T-helper 1 cell treated with Interleukin-12 subunit alpha and Interleukin-12 subunit beta and Interleukin-4 antibody, amounts not matched to agents 30 ng/mL and 1 ng/mL, for 36 hours (primary cell): Measurements from ENCODE around the gene CPNE2. TPM values are rescaled to one million over a fixed set of nuclear protein-coding genes. Genes with fewer than 3 reads are reported as not detected.

Source experiments
- intact Hi-C: fragments of 100-400 bp; cut with micrococcal nuclease; formaldehyde crosslinking; loops from one replicate; pipeline ENCODE4 v1.15.1; 2024
- total RNA-seq: library from RNA; stranded (reverse); gene quantifications from 2 replicates; pipeline ENCODE4 v1.2.3, GENCODE V29; 2022

Gene CPNE2
- total RNA-seq, 1 donor from 2014 or later: 6.6 TPM

DNA sequence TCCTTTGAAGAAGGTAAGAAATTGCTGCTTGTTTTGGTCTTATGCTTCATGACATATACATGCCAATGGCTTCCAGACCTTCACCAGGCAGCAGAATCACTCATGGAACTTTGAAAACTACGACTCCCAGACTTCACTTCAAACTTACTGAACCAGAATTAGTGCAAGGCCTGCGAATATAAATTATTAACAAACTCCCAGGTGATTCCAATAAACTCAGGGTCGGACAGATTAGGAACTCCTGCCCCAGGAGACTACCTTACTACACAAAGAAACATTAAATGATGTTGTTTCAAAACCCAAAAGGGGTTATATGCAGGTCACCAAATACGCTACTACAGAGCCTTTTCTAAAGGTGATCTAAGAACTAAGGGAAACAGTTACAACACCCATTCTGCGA lies 73.1 kb downstream of the CPNE2 start:
- intact Hi-C loops: no loop called here

DNA sequence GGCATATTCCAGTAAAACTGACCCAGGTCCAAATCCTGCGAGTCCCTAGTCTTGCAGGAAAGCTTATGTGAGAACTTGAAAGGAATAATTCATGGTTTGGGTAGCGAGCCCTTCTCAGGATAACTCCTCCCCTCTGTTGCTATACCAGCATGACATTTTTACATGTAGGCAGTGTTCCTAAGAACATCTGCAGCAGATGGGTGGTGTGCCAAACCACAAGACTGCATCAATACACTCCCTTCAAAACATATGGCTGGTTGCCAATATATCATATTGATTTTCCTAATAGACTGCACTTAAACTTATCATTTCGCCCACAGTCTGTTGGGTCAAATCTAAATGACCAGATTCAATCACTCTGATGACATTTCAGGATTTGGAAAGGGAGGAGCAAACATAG lies 73.6 kb downstream of the CPNE2 start:
- intact Hi-C loops: no loop called here

DNA sequence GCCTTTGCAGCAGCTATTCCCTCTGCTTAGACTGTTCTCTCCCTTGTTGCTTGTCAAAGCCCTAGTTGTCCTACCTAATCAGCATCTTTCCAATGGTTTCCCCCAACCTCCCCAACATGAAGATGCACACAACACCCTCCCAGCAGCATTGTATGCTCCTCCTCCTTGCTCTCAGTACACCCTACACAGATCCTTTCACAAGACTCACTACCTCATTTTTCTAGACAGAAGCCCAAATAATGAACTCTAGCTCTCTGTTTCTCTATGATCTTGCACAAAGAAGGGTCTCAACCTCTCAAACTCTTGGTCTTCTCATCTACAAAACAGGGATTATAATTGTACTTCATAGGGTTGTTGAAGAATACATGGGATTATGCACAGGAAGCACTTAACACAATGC lies 74.1 kb downstream of the CPNE2 start:
- intact Hi-C loops: no loop called here

DNA sequence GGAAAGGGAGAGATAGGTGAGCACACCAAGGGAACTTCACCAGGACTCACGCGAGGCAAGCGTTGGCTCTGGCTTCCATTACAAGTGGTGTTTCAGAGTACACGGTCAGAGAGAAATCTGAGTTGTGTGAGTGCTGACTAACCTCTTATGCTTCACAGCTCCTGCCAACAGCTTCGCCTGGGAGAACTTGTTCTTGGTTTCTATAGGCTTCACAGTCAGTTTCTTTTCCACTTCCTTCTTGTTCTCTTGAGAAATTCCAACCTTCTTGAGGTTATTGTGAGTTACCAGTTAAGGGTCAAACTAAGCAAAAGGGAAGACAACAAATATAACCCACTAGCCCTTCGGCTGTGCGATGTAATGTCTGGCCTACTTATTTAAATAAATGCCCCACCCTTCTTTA lies 74.6 kb downstream of the CPNE2 start:
- intact Hi-C loops: no loop called here

DNA sequence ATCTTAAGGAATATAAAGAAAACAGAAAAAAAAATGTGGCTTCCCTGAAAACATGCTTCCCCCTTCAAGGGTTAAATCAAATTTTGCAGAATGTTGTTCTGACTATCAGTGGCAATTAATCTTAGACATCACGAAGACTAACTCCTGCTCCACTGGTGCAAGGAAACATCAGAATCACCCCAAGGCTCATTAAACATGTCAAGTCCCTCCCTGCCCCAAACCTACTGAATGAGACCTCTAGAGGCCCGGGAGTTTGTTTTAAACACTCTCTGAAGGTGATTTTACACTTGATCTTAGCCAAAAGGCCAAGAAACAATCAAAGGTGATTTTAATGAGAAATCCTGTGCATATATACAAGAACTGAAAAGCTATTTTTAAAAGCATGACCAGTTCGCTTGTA lies 75.2 kb downstream of the CPNE2 start:
- intact Hi-C loops: no loop called here

DNA sequence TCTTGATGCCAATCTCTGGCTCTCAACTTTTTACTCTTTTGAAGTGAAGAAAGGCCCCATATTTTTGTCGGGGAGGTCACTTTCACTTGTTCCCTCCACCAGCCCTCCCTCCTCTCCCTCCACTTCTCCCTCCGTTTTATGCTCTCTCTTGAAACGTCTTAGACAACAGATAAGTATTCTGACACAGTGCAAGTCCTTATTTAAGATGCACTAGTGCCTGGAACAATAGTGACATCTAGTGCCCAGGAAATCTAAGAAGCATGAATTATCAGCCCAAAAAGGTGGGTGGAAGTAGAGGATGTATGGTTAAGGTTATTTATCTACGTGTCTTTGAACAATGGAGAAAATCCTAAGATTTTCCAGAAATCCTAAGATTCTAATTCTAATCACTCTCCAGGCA lies 75.6 kb downstream of the CPNE2 start:
- intact Hi-C loops: loop anchor here (1.0 to 2.0 kb wide), 4 partner anchors 76 to 301 kb away; partner anchors contain the start of gene CPNE2

DNA sequence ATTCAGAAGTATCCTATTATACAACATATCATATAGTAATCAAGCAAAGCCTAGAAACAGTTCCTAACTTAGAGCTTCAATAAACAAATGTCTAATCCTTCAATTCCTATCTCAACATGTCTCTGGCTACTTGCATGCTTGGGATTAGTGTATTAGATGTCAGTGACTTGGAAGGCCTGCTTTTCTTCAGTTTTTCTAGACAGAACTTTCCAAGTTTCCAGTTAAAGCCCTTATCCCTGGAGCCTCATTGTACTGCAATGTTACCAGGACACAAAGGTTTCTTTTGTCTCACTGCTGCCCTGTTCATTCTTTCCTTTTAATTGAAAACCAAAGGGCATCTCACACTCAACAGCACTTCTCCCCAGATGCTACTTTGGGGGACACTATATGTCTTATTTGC lies 76.9 kb downstream of the CPNE2 start:
- intact Hi-C loops: loop anchor here (2.0 kb wide), 1 partner anchor 303 kb away; no protein-coding TSS in a partner anchor

DNA sequence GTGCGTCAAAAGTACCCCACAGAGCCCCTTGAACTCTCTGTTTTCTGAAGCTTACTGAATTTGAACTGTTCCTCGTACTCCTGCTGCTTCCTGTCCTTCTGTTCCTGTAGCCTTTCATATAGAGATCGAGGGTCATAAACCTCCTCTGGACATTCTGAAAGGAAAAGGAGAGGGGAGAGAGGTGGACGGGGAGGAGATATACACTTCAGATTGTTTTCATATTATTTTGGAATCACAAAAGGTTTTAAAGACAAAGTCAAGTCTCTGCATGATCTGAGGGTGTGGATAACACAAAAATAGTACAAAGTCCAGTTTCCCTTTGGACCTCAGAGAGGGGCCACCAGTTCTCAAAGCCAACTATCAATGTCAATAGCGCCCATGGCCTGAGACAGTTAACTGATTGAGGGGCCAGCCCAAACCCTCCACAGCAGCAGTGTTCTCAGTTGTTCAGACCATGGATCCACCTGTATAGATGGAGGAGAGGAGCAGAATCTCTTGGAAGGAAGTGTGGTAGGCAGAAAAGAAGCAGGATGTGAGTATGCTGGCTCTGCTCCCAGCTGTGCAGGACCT lies 80.4 kb downstream of the CPNE2 start:
- intact Hi-C loops: no loop called here

DNA sequence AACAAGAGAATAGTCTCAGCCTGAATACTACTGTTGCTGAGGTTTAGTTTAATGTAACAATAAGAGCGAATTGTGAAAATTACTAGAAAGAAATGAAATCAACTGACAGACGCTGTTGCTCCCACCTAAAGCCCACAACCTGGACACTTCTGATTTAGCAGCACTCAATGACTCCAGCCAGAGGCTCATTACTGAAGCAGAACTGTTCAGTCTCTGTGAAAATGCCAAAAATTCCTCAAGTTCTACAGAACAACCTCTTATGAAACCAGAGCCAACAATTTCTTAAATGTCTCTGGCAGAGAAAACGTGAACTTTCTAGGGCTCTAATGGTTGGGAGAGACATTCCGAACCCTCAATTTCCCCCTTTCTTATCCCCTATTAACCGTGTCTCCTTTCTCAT lies 83.5 kb downstream of the CPNE2 start:
- intact Hi-C loops: no loop called here

DNA sequence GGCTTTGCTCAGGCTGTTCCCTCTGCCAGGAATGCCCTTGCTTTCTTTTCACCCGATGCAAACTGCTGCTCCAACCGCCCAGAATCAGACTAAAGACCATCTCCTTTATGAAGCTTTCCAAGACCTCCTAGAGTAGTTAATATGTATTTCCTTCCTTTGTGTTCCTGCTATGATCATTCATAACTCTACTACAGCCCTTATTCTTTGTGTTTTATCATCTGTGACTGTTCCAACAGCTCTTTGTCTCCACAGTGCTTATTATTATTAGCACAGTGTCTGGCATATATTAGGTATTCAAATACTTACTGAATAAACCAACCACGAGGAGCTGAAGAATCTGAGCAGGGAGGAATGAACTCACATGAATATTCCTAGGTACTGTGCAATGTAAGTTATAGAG lies 85.8 kb downstream of the CPNE2 start:
- intact Hi-C loops: no loop called here

DNA sequence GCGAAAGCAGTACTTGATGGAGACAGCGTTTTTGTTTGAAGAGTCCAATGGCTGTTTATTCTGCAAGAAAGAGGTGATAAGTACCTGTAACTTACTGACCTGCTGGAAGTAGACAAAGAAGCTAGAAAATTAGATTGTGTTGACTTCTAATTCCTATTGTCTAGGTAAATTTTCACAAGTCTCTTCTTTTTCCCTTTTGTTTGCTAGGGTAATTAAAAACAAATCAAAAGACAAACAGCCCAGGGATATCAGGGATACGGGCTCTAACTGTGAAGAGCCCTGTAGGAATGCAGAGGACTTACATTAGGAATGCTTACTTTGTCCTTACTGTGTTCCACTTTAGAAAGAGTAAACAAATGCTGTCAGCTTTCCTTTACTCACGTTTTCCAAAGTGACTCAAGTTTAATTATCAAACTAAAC lies 86.4 kb downstream of the CPNE2 start:
- intact Hi-C loops: no loop called here

DNA sequence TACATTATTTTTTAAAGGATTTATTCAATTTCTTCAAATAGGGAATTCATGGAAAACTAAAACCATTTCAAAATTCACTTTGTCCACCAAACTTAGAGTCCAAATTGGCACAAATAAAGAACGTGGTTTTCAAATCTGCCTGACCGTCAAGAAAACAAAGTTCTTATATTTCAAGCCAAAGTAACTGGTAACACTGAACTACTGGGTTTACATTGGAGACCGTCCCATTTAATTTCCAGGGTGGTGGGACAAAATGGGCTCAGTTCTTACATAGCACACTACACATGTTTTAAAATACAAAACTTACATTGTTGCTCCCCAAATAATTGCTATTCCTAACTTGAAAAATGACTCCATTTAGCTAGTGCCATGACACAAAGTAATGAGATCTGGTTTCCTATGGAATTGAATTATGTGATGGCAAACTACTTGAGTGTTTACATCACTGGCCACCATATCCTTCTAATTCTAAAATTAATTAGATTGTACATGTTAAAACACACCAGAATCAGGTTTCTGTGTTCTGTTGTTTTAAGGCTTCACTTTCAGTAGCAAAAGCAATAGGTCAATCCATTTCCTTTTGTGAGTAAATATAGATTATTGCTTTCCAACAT lies 86.9 kb downstream of the CPNE2 start:
- intact Hi-C loops: no loop called here

DNA sequence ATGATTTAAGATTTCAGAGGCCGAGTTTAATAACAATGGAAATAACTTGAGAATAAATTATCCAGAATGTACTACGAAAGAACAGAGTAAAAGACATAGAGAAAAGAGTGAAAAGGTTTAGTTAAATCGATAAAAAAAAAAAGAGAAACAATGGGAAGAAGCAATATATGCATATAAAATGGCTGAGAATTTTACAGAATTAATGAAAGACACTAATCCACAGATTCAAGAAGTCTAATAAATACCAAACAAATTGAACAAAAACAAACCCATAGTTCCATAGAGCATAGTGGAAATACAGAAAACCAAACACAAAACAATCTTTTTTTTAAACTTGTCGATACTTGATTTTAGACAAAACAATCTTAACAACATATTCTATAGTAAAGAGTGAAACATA lies 91.7 kb downstream of the CPNE2 start:
- intact Hi-C loops: no loop called here

DNA sequence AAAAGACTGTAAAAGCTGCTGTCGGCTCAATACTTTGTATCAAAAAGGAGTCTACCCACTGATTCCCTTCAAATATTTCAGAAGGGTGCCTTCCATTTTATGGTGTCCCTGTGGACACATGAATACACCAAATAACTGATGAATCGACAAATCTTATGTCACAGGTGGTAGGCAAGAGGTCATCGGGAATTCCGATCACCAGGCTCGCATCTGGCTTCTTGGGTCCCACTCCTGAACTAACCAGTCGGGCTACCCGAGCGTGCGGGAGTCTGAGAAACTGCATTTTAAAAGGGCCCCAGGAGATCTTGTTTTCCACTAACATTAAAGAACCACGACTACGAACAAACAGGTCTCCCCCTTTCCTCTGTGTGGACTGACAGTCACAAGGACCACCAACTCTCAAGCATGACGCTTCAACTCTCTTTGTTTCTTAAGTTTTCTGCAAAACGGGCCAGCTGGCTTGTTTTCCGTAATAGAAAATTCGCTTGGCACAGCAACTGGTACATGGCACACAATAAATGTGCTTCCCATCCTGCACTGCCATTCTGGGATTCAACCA lies 92.6 kb downstream of the CPNE2 start:
- intact Hi-C loops: loop anchor here (5.0 kb wide), 2 partner anchors 352 to 453 kb away; partner anchors contain the start of genes CCDC102A and NUP93

DNA sequence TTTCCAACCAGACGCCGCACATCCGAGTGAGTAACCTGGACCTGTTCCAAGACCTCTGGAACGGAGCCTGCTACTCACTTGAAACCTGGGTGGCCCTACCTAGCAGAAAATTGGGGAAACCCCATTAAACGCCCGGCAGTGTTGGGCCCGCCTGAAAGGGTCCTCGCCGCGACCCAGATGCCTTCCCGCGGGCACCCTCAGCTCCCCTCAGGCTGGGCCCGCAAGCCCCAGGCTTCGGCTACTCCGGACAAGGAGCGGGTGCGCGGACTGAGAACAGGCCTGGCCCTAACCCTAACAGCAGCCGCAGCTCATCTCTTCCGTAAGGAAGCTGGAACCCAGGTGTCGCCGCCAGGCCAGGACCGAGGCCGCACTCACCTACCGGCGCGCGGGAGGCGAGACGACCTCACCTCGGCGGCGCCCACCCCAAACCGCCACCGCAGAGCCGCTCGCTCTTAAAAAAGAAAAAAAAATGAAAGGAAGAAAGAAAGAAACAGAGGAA lies 93.1 kb downstream of the CPNE2 start:
- intact Hi-C loops: loop anchor here (5.0 kb wide), 2 partner anchors 352 to 453 kb away; partner anchors contain the start of genes CCDC102A and NUP93

DNA sequence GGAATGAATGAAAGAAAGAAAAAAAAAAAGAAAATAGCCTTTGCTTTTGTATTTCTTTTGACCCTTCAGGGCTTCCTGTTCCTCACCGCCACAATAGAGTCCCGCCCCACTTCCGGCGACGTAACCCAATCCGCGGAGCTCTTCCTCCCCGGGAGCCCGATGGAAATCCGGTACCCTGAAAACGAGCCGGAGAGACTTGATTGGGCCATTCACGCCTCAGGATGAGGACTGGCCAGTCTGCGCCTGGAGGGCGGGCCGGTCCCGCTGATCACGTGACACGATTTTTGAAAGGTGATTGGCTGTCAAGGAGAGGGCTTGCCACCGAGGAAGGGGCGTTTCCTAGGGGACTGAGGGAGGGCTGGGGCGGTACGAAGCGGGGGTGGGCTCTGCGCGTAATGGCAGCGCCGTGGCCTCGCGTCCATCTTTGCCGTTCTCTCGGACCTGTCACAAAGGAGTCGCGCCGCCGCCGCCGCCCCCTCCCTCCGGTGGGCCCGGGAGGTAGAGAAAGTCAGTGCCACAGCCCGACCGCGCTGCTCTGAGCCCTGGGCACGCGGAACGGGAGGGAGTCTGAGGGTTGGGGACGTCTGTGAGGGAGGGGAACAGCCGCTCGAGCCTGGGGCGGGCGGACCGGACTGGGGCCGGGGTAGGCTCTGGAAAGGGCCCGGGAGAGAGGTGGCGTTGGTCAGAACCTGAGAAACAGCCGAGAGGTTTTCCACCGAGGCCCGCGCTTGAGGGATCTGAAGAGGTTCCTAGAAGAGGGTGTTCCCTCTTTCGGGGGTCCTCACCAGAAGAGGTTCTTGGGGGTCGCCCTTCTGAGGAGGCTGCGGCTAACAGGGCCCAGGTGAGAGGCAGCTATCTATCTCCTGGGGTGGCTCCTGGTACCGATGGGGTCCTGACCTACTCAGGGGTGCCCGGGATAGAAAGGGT lies 93.8 kb downstream of the CPNE2 start, which contains the start of the genes PSME3IP1 and RSPRY1:
Gene PSME3IP1, minus strand, starts transcription at position 95 of the 927 bp plus-strand sequence. CDS start 12,185 bp downstream, outside the sequence.
Gene RSPRY1, plus strand, starts transcription at position 385 of the 927 bp plus-strand sequence. CDS start 18,330 bp downstream, outside the sequence.
- intact Hi-C loops: loop anchor here (1.0 to 5.0 kb wide), 16 partner anchors 57 to 829 kb away; partner anchors contain the start of genes ARL2BP, CCDC102A, CIAPIN1 and COQ9

DNA sequence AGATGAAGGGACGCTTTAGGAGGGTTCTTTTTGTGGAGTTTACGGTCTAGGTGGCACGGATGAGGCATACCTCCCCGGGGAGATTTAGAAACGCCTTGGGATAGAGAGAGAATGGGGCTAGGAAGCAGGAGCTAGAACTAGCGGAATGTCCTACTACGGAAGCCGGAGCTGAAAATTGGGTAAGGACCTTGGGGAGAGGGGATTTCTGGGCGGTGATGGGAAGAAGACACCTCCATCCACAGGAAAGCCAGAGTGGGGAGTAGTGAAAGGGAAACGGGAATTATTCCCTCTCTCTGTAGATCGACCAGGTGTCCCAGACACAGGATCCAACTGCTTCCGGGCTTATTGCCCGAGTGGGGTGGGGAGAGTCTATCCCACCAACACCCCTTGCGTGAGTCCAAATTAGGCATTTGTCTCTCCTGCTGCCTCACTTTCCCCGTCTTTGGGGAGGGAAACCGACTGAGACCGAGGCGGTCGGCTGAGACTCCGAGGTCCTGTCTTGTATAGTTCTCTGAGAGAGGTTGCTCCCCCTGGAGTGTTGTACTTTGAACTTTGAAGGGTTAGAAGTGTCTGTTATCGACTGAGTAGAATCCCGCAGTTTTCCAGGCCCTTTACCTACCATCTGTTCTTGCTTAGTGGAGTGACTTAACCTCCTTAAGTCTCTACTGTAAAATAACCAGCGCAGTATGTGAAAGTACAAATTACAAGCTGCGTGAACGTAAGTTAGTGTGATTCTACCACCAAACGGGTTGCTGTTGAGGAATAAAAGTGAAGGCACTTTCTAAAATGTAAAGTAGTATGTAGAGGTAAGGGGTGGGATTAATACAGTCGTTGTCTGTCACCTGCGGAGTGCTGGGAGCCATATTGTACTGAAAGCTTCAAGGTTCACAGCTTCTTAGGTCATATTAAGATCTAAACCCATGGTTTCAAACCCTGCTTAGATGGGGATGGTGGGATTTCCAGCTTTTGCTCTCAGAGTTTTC lies 94.8 kb downstream of the CPNE2 start:
- intact Hi-C loops: loop anchor here (1.0 to 5.0 kb wide), 17 partner anchors 58 to 830 kb away; partner anchors contain the start of genes ARL2BP, CCDC102A, CIAPIN1 and COQ9

DNA sequence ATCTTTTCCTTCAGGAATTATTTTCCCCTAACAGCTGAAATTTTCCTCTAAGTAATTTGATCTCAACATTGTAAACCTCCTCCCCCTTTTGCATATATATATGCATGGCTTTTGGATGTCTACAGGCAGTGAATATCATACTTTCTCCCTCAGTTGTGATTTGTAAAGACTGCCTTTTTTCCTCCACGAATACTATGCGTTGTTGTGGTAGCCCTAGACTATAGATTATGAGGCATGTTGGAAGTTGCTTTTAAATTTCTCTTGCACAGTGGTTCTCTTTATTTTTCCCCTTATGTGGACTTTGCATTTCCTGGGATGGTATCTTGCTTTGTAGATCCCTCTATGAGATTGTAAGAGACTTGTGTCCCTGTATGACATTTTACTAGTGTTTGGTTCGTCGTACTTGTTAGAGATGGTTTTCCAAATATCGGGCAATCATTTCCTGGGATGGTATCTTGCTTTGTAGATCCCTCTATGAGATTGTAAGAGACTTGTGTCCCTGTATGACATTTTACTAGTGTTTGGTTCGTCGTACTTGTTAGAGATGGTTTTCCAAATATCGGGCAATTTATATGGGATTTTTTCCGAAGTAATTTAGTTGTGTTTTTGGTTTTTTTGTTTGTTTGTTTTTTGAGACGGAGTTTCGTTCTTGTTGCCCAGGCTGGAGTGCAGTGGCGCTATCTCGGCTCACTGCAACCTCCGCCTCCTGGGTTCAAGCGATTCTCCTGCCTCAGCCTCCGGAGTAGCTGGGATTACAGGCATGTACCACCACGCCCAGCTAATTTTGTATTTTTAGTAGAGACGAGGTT lies 95.7 kb downstream of the CPNE2 start:
- intact Hi-C loops: loop anchor here (1.0 to 5.0 kb wide), 8 partner anchors 59 to 831 kb away; partner anchors contain the start of genes CCDC102A, KATNB1, NUP93 and PLLP

DNA sequence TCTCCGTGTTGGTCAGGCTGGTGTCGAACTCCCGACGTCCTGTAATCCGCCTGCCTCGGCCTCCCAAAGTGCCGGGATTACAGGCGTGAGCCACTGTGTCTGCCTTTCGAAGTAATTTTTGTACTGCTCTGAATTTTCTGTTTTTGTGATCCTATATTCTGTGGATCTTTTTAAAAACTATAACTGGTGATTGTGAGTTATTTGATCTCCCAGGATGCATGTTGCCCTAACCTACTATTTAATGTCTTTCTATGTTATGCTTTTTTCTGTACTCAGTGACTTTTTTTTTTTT lies 96.3 kb downstream of the CPNE2 start:
- intact Hi-C loops: loop anchor here (5.0 kb wide), 2 partner anchors 349 to 456 kb away; partner anchors contain the start of genes CCDC102A and NUP93
